A549 treated with dexamethasone at 1 μM for 4 hours (cell line): ENCODE measurements around the gene TLCD3B. TPM values are rescaled to one million over a fixed set of nuclear protein-coding genes. Genes with fewer than 3 reads are reported as not detected.

ENCODE experiments used
- total RNA-seq: library from RNA; stranded (reverse); fragments of 200-300 nt; extraction: Qiagen RNA extraction; gene quantifications from 5 replicates; pipeline ENCODE4 v1.2.3, GENCODE V29; 2022

The TLCD3B gene, protein sequence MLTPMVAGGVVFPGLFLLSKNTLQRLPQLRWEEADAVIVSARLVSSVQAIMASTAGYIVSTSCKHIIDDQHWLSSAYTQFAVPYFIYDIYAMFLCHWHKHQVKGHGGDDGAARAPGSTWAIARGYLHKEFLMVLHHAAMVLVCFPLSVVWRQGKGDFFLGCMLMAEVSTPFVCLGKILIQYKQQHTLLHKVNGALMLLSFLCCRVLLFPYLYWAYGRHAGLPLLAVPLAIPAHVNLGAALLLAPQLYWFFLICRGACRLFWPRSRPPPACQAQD
- total RNA-seq: 0.14 to 0.31 TPM (median 0.22 TPM) in 5 replicates

GRCh38 chr16:30030841-30031413 lies at the start of gene TLCD3B:
TSS of gene TLCD3B (minus strand) at chr16:30031271. CDS start at chr16:30030527, 744 bp downstream.

DNA sequence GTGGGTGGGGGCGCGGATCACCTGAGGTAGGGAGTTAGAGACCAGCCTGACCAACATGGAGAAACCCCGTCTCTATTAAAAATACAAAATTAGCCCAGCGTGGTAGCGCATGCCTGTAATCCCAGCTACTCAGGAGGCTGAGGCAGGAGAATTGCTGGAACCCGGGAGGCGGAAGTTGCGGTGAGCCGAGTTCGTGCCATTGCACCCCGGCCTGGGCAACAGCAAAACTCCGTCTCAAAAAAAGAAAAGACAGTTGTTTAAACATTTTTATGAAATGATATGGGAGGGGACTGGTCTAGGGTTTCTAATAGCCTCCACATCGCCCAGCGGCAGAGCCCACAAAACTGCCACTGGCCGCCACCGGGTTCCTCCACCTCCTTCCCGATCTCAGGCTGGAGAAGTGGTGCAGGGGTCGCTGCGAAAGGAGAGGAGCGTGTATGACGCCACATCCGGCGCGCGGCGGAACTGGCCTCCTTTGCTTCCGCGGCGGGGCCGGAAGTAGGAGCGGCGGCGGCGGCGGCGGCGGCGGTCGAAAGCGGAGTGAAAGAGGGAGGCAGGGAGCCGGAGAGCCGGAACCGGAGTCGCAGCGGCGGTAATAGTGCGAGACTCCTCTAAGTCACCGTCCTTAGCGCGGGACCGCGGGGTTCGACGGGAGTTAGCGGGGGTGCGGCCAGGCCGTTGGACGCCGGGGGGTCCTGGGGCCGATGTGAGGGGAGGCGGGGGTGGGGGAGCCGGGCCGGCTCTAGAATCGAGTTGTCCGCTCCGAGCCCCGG lies 44.6 kb upstream of the TLCD3B start, which contains the start of gene PPP4C:
TSS of gene PPP4C (plus strand) at position 492 of the 773 bp plus-strand sequence. CDS start 384 bp downstream, outside the sequence.

GRCh38 chr16:30065102-30065942 lies 34.3 kb upstream of the TLCD3B start, which contains the start of gene ALDOA:
TSS of gene ALDOA (plus strand) at chr16:30065760. CDS start at chr16:30066898, 1,138 bp downstream.

DNA sequence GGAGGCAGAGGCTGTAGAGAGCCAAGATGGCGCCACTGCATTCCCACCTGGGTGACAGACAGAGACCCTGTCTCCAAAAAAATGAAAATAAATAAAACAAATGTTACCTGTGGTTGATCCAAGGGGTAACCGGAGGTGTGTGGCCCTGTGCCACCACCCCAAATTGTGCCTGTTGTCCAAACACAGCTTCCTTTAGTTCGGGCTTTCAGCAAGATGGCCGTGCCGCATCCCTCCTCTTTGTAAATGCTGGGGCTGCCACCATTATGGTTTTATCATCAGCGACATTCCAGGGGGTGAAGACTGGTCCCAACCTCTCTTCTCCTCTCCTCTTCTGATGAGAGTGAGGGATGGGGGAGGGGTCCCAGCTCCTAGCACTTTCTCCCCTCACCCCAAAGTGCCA lies 8.2 kb downstream of the TLCD3B start, which contains the start of gene C16orf92:
TSS of gene C16orf92 (plus strand) at position 312 of the 400 bp plus-strand sequence. CDS start 143 bp downstream, outside the sequence.

GRCh38 chr16:30010844-30011713 lies 20.0 kb downstream of the TLCD3B start, which contains the start of gene DOC2A:
TSS of gene DOC2A (minus strand) at chr16:30011027. CDS start at chr16:30010222, 805 bp downstream.

DNA sequence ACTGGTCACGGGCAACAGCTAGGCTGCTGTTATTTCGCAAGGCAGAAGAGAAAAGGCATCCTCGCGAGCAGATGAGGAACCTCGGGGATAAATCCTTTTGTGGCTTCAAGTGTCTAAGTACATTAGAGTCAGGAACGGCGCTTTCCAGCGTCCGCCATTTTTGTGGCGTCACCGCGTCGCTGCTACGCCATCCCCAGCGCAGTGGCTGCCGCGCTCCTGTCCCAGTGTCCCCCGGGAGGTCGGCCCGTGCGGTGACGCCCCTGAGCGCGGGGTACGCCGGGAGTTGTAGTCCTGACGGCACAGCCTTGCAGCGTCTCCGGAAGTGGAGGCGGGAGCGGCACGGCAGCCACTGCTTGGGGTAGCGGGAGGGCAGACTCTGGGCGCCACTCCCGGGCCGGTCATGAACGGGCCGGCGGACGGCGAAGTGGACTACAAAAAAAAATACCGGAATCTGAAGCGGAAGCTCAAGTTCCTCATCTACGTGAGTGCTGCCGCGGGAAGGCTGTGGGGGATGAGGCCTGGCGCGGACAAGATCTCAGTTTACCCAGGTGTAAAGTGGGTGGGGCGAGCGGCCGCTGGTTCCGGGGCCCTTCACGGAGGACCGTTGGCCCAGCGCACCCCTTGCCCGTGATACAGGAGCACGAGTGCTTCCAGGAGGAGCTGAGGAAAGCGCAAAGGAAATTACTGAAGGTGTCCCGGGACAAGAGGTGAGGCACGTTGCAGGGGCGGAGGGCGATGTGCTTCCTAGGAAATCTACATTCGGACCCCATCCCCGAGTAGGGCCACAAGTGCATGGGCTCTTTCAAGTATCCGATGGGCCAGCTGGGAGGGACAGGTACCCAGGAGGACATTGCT lies 34.9 kb downstream of the TLCD3B start, which contains the start of gene INO80E:
TSS of gene INO80E (plus strand) at position 331 of the 855 bp plus-strand sequence. CDS start at position 401, 70 bp downstream.

GRCh38 chr16:29995324-29995910 lies 35.7 kb downstream of the TLCD3B start, which contains the start of gene HIRIP3:
TSS of gene HIRIP3 (minus strand) at chr16:29995617. CDS start at chr16:29995605, 12 bp downstream.

Other genes with a start within 250 kb of the TLCD3B start
- gene KIF22, start 240.5 kb downstream of the TLCD3B start, total RNA-seq: 71.9 to 84.6 TPM (median 83.7 TPM) in 5 replicates
- gene MAZ, start 224.7 kb downstream of the TLCD3B start, total RNA-seq: 141 to 189 TPM (median 187 TPM) in 5 replicates
- 0.26 to 0.40 TPM (median 0.35 TPM) in 5 replicates for gene PRRT2, start 219.1 kb downstream of the TLCD3B start, total RNA-seq
- gene PAGR1, start 215.1 kb downstream of the TLCD3B start, total RNA-seq: 33.9 to 40.8 TPM (median 39.6 TPM) in 5 replicates
- 113 to 149 TPM (median 141 TPM) in 5 replicates for gene MVP, start 210.8 kb downstream of the TLCD3B start, total RNA-seq
- gene CDIPT, start 168.0 kb downstream of the TLCD3B start, total RNA-seq: 59.0 to 84.9 TPM (median 82.5 TPM) in 5 replicates
- 16.1 to 23.9 TPM (median 22.1 TPM) in 5 replicates for gene SEZ6L2, start 131.7 kb downstream of the TLCD3B start, total RNA-seq
- 15.9 to 21.5 TPM (median 20.0 TPM) in 5 replicates for gene ASPHD1, start 130.8 kb downstream of the TLCD3B start, total RNA-seq
- gene KCTD13, start 105.0 kb downstream of the TLCD3B start, total RNA-seq: 9.1 to 15.4 TPM (median 13.8 TPM) in 5 replicates
- gene TMEM219, start 69.2 kb downstream of the TLCD3B start, total RNA-seq: 89.3 to 94.5 TPM (median 91.1 TPM) in 5 replicates
- 20.5 to 33.5 TPM (median 31.0 TPM) in 5 replicates for gene TAOK2, start 57.4 kb downstream of the TLCD3B start, total RNA-seq
- 14.7 to 16.6 TPM (median 15.4 TPM) in 5 replicates for gene HIRIP3, start 35.7 kb downstream of the TLCD3B start, total RNA-seq
- gene INO80E, start 35.0 kb downstream of the TLCD3B start, total RNA-seq: 112 to 117 TPM (median 114 TPM) in 5 replicates
- 1.5 to 2.4 TPM (median 1.9 TPM) in 5 replicates for gene DOC2A, start 20.2 kb downstream of the TLCD3B start, total RNA-seq
- not detected in 5 replicates for gene C16orf92, start 8.1 kb downstream of the TLCD3B start, total RNA-seq
- 1,418 to 1,815 TPM (median 1,742 TPM) in 5 replicates for gene ALDOA, start 34.5 kb upstream of the TLCD3B start, total RNA-seq
- 114 to 146 TPM (median 142 TPM) in 5 replicates for gene PPP4C, start 44.7 kb upstream of the TLCD3B start, total RNA-seq
- gene TBX6, start 60.7 kb upstream of the TLCD3B start, total RNA-seq: 0.12 to 0.42 TPM (median 0.29 TPM) in 5 replicates
- 4.7 to 8.8 TPM (median 7.5 TPM) in 5 replicates for gene YPEL3, start 64.9 kb upstream of the TLCD3B start, total RNA-seq
- 1.1 to 1.7 TPM (median 1.2 TPM) in 5 replicates for gene GDPD3, start 82.3 kb upstream of the TLCD3B start, total RNA-seq
- 34.5 to 37.6 TPM (median 36.5 TPM) in 5 replicates for gene MAPK3, start 91.9 kb upstream of the TLCD3B start, total RNA-seq
- 2.0 to 3.3 TPM (median 3.0 TPM) in 5 replicates for gene CORO1A, start 152.3 kb upstream of the TLCD3B start, total RNA-seq
- gene BOLA2B, start 162.4 kb upstream of the TLCD3B start, total RNA-seq: 145 to 190 TPM (median 152 TPM) in 5 replicates
- gene SLX1A, start 162.6 kb upstream of the TLCD3B start, total RNA-seq: 3.4 to 20.4 TPM (median 6.7 TPM) in 5 replicates
- gene SULT1A3, start 168.0 kb upstream of the TLCD3B start, total RNA-seq: 3.1 to 8.8 TPM (median 5.6 TPM) in 5 replicates
- gene NPIPB13, start 217.2 kb upstream of the TLCD3B start, total RNA-seq: 1.7 to 3.4 TPM (median 2.9 TPM) in 5 replicates